ENCODE measurements around the gene INPPL1.

Gene INPPL1

GRCh38 chr11:72226701-72227100 is 2.1 kb downstream of the INPPL1 start:
- DNase-seq (ENCODE audit: low read depth, low spot score), result no peak
- H3K36me3 ChIP-seq (ENCODE audit: insufficient read depth, insufficient read length, low read length), result peaks cover 58% of the 10 kb centered on the region
- H3K27me3 ChIP-seq (ENCODE audit: insufficient read depth, insufficient read length), result no peaks in the 10 kb centered on the region
- TF ChIP-seq ZNF274 (IDR thresholded peaks at IDR 0.05; ENCODE audit: low read depth, low read length) (no peak), YY1 (IDR thresholded peaks at IDR 0.05; ENCODE audit: insufficient read depth, insufficient read length) (no peak), SUZ12 (IDR thresholded peaks at IDR 0.05; ENCODE audit: extremely low read depth, insufficient read depth, insufficient read length) (no peak)
- no peaks in the 10 kb centered on the region for H3K9me3 ChIP-seq (ENCODE audit: insufficient read depth, low read length)
- H3K9ac ChIP-seq (ENCODE audit: insufficient read length, low read depth), result no peak overlapping the region
- H3K4me3 ChIP-seq (ENCODE audit: insufficient read length, low read depth), result no peak overlapping the region
- peaks cover 8% of the 10 kb centered on the region for H3K4me1 ChIP-seq (ENCODE audit: insufficient read depth, insufficient read length)

- DNase-seq (ENCODE audit: low read depth, low spot score), result no peak
- no peaks in the 10 kb centered on the region for H3K27me3 ChIP-seq (ENCODE audit: insufficient read depth, insufficient read length)
- no peak overlapping the region for H3K4me3 ChIP-seq (ENCODE audit: insufficient read length, low read depth)
- no peak overlapping the region for H3K9ac ChIP-seq (ENCODE audit: insufficient read length, low read depth)
- peaks cover 67% of the 10 kb centered on the region for H3K36me3 ChIP-seq (ENCODE audit: insufficient read depth, insufficient read length, low read length)
- H3K9me3 ChIP-seq (ENCODE audit: insufficient read depth, low read length), result no peaks in the 10 kb centered on the region
- H3K4me1 ChIP-seq (ENCODE audit: insufficient read depth, insufficient read length), result peaks cover 5% of the 10 kb centered on the region
- TF ChIP-seq SUZ12 (IDR thresholded peaks at IDR 0.05; ENCODE audit: extremely low read depth, insufficient read depth, insufficient read length) (no peak), ZNF274 (IDR thresholded peaks at IDR 0.05; ENCODE audit: low read depth, low read length) (no peak), YY1 (IDR thresholded peaks at IDR 0.05; ENCODE audit: insufficient read depth, insufficient read length) (no peak)
Measured at GRCh38 chr11:72227316-72228228, 3.0 kb downstream of the INPPL1 start.

- Histone ChIP-seq H3K4me1 (ENCODE audit: insufficient read depth, insufficient read length) (peaks cover 5% of the 10 kb centered on the region), H3K9ac (ENCODE audit: insufficient read length, low read depth) (no peak overlapping the region), H3K9me3 (ENCODE audit: insufficient read depth, low read length) (no peaks in the 10 kb centered on the region), H3K36me3 (ENCODE audit: insufficient read depth, insufficient read length, low read length) (peaks cover 75% of the 10 kb centered on the region), H3K27me3 (ENCODE audit: insufficient read depth, insufficient read length) (no peaks in the 10 kb centered on the region), H3K4me3 (ENCODE audit: insufficient read length, low read depth) (no peak overlapping the region)
- DNase-seq (ENCODE audit: low read depth, low spot score), result no peak
- TF ChIP-seq YY1 (IDR thresholded peaks at IDR 0.05; ENCODE audit: insufficient read depth, insufficient read length) (no peak), SUZ12 (IDR thresholded peaks at IDR 0.05; ENCODE audit: extremely low read depth, insufficient read depth, insufficient read length) (no peak), ZNF274 (IDR thresholded peaks at IDR 0.05; ENCODE audit: low read depth, low read length) (no peak)
Measured at GRCh38 chr11:72228229-72228843, 3.8 kb downstream of the INPPL1 start.

- Histone ChIP-seq H3K36me3 (ENCODE audit: insufficient read depth, insufficient read length, low read length) (peaks cover 80% of the 10 kb centered on the region), H3K4me3 (ENCODE audit: insufficient read length, low read depth) (no peak overlapping the region)
Measured at GRCh38 chr11:72228844-72229231, 4.3 kb downstream of the INPPL1 start.

GRCh38 chr11:72229336-72229924 is 4.9 kb downstream of the INPPL1 start:
- DNase-seq (ENCODE audit: low read depth, low spot score), result no peak
- TF ChIP-seq ZNF274 (IDR thresholded peaks at IDR 0.05; ENCODE audit: low read depth, low read length), result no peak
- TF ChIP-seq SUZ12 (IDR thresholded peaks at IDR 0.05; ENCODE audit: extremely low read depth, insufficient read depth, insufficient read length), result no peak
- no peak for TF ChIP-seq YY1 (IDR thresholded peaks at IDR 0.05; ENCODE audit: insufficient read depth, insufficient read length)
- Histone ChIP-seq H3K4me3 (ENCODE audit: insufficient read length, low read depth) (no peak overlapping the region), H3K4me1 (ENCODE audit: insufficient read depth, insufficient read length) (peaks cover 8% of the 10 kb centered on the region), H3K27me3 (ENCODE audit: insufficient read depth, insufficient read length) (no peaks in the 10 kb centered on the region), H3K36me3 (ENCODE audit: insufficient read depth, insufficient read length, low read length) (peaks cover 86% of the 10 kb centered on the region), H3K9me3 (ENCODE audit: insufficient read depth, low read length) (no peaks in the 10 kb centered on the region), H3K9ac (ENCODE audit: insufficient read length, low read depth) (no peak overlapping the region)

More at GRCh38 chr11:72228844-72229231, 4.3 kb downstream of the INPPL1 start:
- TF ChIP-seq YY1 (IDR thresholded peaks at IDR 0.05; ENCODE audit: insufficient read depth, insufficient read length) (no peak), ZNF274 (IDR thresholded peaks at IDR 0.05; ENCODE audit: low read depth, low read length) (no peak), SUZ12 (IDR thresholded peaks at IDR 0.05; ENCODE audit: extremely low read depth, insufficient read depth, insufficient read length) (no peak)
- Histone ChIP-seq H3K4me1 (ENCODE audit: insufficient read depth, insufficient read length) (peaks cover 7% of the 10 kb centered on the region), H3K27me3 (ENCODE audit: insufficient read depth, insufficient read length) (no peaks in the 10 kb centered on the region), H3K9ac (ENCODE audit: insufficient read length, low read depth) (no peak overlapping the region), H3K9me3 (ENCODE audit: insufficient read depth, low read length) (no peaks in the 10 kb centered on the region)
- no peak for DNase-seq (ENCODE audit: low read depth, low spot score)

GRCh38 chr11:72229925-72230763 is 5.6 kb downstream of the INPPL1 start:
- H3K4me3 ChIP-seq (ENCODE audit: insufficient read length, low read depth), result no peak overlapping the region
- peaks cover 93% of the 10 kb centered on the region for H3K36me3 ChIP-seq (ENCODE audit: insufficient read depth, insufficient read length, low read length)

More at GRCh38 chr11:72229925-72230763, 5.6 kb downstream of the INPPL1 start:
- DNase-seq (ENCODE audit: low read depth, low spot score), result no peak
- Histone ChIP-seq H3K27me3 (ENCODE audit: insufficient read depth, insufficient read length) (no peaks in the 10 kb centered on the region), H3K4me1 (ENCODE audit: insufficient read depth, insufficient read length) (peaks cover 8% of the 10 kb centered on the region), H3K9me3 (ENCODE audit: insufficient read depth, low read length) (no peaks in the 10 kb centered on the region), H3K9ac (ENCODE audit: insufficient read length, low read depth) (no peak overlapping the region)
- TF ChIP-seq SUZ12 (IDR thresholded peaks at IDR 0.05; ENCODE audit: extremely low read depth, insufficient read depth, insufficient read length) (no peak), ZNF274 (IDR thresholded peaks at IDR 0.05; ENCODE audit: low read depth, low read length) (no peak), YY1 (IDR thresholded peaks at IDR 0.05; ENCODE audit: insufficient read depth, insufficient read length) (no peak)

Measured in NT2/D1 (cell line).